ENCODE data around the gene SCRN3.
"Not testable (repeated sequence)": the region's sequence is repeated elsewhere in the genome, so short reads cannot be mapped to it uniquely, and the experiment has no call there.

DNA sequence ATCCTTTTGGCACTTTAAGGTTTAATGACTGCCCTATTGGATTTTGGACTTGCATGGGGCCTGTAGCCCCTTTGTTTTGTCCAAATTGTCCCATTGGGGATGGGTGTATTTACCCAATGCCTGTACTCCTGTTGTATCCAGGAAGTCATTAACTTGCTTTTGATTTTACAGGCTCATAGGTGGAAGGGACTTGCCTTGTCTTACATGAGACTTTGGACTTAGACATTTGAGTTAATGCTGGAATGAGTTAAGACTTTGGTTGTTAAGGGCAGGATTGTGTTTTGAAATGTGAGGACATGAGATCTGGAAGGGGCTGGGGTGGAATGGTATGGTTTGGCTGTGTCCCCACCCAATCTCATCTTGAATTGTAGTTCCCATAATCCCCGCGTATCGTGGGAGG lies 5.2 kb upstream of the SCRN3 start:
- not testable (repeated sequence) for TF ChIP-seq ELF4 (IDR thresholded peaks at IDR 0.05); ZNF384 (IDR thresholded peaks at IDR 0.05); FOXM1 (IDR thresholded peaks at IDR 0.05; ENCODE audit: borderline replicate concordance); SUZ12 (IDR thresholded peaks at IDR 0.05); ARNT (IDR thresholded peaks at IDR 0.05); NFRKB (IDR thresholded peaks at IDR 0.05); BHLHE40 (IDR thresholded peaks at IDR 0.05; ENCODE audit: borderline replicate concordance); FOXK2 (IDR thresholded peaks at IDR 0.05); SP1 (IDR thresholded peaks at IDR 0.05); PKNOX1 (IDR thresholded peaks at IDR 0.05); HDGF (IDR thresholded peaks at IDR 0.05; ENCODE audit: borderline replicate concordance); TARDBP (IDR thresholded peaks at IDR 0.05)

Data from HEK293T (cell line).